GM21825 (cell line): Measurements from ENCODE around the gene TMEM169.

Source experiments
- ATAC-seq: cut with Tn5 transposase; IDR thresholded peaks from one replicate; pipeline ENCODE4 v1.9.1; 2021; ENCODE audit warnings: mild to moderate bottlenecking, moderate library complexity; ENCODE audit not compliant: unreplicated experiment

TMEM169 gene

DNA sequence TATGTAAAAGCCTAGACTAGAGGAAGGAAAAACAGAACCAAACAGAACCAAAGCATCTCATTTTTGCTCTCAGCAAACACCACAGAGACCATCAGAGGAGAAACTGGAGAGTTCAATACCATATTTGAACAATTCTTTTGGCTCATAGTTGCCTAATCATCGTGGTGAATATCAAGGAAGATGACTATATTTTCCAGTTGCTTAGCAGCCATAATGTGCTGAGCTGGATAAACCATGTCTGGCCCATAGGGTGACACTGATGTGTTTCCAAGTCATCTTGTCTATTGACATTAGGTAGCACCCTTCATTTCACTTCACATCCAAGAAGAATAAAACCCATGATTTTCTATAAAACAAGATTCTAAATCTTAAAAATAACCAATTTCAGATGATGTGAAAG, 21.5 kb downstream of the TMEM169 start:
- ATAC-seq, result no peak

DNA sequence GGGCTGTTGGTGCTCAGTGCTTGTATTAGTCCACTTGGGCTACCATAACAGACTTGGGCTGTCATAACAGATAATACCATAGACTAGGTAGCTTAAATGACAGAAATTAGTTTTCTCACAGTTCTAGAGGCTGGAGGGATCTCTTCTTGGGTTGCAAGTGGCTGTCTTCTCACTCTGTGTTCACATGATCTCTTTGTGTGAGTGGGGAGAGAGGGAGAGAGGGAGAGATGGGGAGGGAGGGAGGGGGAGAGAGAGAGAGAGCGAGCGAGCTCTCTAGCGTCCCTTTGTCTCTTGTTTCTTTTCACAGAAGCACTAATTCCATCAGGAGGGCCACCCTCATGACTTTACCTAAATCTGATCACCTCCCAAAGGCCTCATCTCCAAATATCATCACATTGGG, 23.0 kb downstream of the TMEM169 start:
- ATAC-seq, result no peak

DNA sequence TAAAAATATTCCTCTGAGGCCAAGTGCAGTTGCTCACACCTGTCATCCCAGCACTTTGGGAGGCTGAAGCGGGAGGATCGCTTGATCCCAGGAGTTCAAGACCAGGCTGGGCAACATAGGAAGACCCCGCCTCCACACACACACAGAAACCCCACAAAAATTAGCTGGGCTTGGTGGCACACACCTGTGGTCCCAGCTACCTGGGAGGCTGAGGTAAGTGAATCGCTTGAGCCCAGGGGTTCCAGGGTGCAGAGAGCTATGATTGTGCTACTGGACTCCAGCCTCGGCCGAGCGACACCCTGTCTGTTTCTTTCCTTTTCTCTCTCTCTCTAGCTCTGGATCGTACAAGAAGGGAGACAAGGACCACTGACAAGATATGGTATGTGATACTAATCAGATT, 25.6 kb downstream of the TMEM169 start:
- ATAC-seq, result no peak

DNA sequence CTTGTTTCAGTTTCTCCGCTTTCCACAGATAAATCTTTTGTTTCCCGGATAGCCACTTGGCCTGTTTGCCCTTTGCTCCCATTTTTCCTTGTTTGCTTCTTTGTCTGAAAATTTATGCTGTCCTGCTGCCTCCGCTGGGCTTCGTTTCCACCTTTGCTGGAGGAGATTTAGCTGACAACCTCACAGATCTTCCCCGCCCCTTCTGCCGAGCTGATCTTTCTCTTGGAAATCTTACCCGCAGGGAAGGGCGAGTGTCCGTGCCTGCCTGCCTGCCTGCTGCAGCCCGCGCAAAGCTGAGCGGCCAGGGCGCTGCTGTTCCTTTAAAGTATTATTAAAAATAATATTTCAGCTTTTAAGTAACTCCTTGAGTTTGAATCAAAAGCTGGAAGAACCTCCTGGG, 26.0 kb downstream of the TMEM169 start:
- no peak for ATAC-seq

DNA sequence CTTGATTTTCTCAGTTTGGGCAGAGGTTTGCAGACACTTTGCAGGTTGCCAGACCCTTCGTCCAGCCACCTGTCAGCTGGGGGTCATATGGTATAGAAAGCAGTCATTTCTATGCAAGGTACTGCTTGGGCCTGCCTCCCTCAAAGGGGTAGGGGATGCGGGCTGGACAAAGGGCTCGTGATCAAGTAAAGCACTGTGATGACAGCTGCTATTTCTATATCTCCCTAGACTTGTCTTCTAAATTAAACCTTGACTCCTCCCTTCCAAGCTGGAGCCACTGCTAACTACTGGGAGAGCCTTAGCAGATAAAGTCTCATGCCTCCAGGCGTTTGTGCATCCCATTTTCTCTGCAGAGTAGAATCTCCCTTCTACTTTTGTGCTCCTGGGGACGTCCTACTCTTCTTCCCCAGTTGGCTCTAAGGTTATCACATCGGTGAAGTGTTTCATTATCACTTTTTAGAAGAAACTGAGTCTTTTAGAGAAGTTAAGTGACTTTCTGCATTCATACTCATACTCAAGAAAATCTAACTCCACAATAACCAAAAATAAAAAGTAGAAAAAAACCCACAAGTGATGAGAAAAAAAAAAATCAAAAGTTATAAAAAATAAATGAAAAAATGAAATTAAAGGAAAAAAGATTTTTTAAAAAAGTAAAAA, 26.7 kb downstream of the TMEM169 start:
- no peak for ATAC-seq

DNA sequence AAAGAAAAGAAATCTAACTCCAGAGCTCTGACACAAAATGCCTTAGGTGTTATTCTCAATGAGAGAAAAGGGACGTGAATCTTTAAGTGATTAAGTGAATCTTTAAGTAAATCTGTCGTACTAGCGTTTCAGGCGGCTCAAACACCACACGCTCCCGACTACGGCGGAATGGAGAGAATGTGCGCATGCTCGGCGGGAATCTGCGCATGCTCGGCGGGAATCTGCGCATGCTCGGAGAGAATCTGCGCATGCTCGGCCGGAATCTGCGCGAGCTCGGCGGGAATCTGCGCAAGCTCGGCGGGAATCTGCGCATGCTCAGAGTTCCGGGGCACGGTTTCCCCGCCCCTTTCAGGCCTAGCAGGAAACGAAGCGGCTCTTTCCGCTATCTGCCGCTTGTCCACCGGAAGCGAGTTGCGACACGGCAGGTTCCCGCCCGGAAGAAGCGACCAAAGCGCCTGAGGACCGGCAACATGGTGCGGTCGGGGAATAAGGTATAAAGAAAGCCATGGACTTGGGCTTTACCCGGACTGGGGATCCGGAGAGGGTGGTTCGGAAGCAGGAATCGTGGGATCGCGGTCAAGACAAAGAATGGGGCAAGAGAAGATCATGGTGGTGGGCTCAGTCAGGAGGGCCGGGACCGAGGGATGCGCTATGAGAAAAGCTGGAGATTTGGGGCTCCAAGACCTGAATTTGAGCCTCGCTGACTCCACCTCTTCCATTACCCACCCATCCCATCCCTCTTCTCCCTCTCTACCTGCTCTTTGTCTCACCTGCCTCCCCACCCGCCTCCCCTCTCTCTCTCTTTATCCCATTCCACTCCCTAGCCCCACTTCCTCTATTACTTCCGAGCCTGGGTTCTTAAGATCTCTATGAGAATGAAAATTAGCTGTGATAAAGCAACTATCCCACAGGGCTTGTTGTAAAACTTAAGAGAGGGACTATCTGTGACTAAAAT, 27.5 kb downstream of the TMEM169 start, which contains the start of gene XRCC5:
Gene XRCC5 (plus strand): TSS at position 382 of the 955 bp plus-strand sequence. CDS start 89 bp downstream, at position 471.
- ATAC-seq, result peak; percentile 55

DNA sequence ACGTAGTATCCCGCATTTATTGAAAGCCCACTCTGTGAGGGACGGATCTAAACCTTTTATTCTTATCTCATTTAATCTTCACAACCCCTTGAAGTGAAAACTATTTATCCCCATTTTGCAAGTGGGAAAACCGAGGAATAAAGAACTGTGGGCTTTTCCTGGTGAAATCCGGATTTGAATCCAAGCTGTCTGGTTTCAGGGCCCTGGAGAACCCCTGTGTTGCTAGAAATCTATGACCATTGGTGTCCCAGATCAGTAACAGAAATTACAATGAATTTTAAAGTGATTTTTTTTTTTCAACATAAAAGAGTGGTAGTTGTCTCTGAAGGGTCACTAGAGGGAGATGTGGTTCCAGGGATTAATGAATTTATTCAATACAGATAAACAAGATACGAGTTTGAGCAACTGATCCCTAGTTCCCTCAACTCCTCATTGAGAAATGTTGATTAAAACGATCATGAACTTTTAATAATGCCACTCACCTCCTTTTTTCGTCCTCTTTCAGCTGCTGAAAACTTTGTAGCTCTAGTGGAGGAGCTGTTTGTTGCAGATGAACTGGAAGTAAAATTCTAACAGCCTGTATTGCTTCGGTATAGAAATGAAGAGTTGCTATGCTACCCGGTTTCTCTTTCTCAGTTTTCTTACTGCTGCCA, 28.4 kb downstream of the TMEM169 start:
- no peak for ATAC-seq

DNA sequence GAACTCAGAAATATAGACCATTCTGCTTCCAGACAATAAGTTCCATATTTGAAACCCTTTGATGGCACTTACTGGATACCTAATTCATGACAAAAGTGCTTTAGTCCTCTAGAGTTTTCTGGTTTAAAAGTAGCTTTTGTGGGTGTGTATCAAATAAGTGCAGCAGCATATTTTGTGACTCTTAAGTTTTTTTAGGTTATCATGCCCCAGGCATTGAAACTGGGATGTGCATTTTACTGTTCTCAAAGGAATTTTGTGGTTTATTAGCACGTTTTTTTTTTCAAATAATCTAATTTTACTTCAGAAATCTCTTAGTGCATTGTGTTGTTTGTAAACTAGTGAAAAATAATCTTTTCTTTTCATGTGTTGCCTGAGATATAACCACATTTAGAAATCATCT, 28.9 kb downstream of the TMEM169 start:
- no peak for ATAC-seq

DNA sequence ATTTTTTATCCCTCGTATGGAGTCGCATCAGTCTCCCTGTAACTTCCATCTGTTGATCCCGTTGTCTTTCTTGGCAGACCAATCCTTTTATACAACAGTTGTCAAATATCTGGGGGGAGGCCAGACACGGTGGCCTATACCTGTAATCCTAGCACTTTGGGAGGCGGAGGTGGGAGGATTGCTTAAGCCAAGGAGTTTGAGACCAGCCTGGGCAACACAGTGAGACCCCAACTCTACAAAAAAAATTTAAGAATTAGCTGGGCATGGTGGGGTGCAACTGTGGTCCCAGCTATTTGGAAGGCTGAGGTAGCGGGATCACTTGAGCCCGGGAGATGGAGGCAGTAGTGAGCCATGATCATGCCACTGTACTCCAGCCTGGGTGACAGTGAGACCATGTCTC, 29.4 kb downstream of the TMEM169 start:
- ATAC-seq, result no peak

DNA sequence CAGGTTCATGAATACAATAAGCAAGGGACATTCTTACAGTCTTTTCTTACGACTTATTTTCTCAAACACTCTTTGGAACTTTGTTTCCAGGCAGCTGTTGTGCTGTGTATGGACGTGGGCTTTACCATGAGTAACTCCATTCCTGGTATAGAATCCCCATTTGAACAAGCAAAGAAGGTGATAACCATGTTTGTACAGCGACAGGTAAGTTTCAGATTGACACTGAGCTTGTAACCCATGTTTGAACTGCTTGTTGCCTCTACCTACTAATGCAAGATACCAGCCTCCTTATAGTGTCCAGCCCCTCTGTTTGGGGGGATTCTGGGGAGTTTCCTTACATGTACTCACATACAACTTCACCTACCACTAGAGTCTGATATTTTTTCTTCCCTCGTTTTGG, 31.2 kb downstream of the TMEM169 start:
- no peak for ATAC-seq

DNA sequence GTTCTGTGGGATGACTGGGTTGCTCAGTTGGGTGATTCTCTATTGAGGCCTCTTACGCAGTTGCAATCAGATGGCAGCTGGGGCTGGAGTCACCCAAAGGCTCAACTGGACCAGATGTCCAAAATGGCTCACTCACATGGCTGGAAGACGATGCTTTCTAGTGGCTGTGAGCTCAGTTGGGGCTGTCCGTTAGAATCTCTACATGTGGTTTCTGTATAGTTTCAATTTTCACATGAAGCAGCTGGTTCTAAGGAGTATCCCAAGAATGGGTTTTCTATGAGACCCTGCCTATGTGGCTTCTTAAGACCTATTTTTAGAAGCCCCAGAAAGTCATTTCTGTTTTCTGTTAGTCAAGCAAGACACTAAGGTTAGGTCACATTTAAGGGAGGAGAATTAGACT, 31.9 kb downstream of the TMEM169 start:
- peak; percentile 60 for ATAC-seq

DNA sequence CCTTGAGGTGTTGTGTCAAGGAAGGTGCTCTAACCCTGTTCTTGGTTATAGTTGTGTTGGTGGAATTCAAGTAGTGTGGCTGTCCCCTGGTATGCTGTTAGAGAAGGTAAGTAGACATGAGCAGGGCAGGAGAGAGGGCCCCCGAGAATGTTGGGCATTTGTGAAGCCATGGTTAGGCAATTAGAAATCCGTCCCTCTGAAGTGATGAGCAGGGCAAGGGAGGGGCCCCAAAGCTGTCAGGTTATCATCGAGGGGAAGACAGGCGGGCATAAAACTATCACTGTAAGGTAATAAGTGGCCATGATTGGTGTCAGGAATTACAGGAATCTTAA, 32.6 kb downstream of the TMEM169 start:
- ATAC-seq, result no peak

DNA sequence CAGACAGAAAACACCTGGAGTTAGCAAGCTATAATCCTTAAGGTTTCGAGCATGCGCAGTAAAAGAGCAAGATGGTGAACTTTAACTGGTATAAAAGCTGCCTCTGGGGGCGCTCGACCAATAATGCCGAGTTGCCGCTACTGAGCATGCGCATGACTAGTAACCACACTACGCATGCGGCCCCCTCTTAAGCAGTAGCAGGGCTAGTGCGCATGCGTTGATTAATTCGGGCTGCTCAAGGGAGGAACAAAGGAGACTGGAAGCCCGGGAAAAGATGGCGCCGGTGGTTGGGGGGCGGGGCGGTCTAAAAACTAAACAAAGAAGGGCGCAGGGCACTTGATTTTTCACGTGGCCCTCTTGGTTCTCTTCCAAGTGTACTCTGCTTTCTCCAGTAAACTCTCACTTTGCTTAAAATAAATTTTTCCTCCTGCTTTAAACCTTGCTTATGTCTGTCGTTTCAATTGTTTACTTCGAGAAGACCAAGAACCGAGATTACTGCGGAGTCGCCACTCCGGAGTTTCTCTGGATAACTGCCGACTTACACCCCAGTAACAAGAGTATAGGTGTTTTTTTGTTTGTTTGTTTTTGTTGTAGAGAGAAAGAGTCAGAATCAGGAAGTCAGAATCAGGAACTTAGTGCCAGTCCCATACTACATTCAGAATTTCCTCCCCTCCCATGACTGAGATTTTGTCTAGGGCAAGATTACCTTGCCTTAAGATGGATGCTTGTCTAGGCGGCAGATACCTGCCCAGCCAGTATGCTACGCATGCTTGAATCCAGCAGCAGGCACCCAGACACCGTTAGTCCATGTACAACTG, 33.2 kb downstream of the TMEM169 start:
- peak; percentile 45 for ATAC-seq

DNA sequence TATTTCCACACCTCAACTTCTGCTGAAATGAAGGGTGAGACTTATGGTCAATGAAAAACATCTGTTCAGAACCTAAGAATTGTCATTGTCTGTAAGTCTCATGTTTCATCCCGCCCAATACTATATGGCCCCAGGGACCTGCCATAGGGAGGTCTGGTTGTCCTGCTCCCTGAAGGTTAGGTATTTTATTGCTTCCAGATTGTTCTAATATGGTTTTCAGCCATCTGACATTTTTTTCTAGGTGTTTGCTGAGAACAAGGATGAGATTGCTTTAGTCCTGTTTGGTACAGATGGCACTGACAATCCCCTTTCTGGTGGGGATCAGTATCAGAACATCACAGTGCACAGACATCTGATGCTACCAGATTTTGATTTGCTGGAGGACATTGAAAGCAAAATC, 34.7 kb downstream of the TMEM169 start:
- ATAC-seq, result no peak

DNA sequence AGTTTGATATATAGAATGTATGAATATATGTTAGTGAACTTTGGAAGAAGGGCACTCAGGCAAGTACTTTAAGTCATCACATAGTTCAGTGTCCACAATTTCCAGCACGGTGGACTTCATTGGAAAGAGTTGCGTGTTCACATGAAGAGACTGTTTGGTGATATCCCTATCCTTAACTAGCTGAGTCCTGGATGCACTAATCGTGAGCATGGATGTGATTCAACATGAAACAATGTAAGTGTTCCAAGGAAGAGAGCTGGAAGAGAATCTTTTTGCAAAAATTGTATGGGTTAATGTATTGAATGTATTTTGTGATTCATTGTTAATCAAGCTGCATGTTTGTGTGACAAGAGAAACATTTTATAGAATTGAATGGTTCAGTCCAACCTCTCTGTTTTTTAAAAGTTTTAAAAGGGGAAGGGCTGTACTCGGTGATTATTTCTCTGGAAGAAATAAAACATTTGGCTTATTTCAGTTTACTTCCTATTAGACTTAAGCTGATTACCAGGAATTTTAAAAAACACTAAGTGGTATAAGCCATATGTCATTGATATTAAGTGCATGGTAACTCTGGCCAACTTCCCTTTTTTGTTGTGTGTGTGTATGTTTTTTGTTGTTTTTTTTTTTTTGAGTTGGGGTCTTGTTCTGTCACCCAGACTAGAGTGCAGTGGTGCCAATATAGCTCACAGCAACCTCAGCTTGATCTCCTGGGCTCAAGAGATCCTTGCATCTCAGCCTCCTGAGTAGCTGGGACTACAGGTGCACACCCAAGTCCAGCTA, 36.0 kb downstream of the TMEM169 start:
- no peak for ATAC-seq

DNA sequence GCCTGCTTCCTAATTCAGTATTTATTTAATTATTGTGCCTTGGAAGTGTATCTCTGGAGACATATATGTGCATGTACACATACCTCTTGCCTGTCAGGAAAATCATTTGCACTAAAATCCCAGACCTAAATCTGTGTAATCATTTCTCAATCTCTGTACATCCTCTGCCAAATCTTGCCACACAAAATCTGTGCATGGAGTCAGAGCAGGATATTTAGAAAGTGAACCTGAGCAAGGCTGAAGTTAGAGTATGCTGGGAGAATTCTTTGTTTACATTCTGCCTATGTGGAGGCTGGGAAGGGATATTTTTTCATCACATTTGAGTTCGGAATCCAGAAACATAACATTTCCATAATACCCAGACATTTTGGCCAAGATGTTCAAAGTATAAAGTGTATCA, 36.8 kb downstream of the TMEM169 start:
- no peak for ATAC-seq

DNA sequence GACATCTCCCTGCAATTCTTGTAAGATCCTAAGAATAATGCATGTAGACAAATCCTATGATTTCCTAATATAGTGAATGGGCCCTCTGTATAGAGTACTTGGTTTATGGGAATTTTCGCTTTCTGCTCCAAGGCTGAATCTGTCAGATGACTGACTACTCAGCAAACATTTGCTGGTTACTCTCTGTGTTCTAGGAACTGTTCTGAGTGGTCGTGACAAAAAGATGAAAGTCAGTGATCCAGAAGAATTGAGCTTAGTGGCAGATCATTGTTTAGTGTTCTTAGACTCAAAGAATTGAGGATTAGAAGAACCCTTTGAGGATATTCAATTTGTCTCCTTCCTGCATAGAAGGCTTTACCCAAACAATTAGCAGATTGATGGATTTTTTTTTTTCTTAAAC, 37.4 kb downstream of the TMEM169 start:
- no peak for ATAC-seq

DNA sequence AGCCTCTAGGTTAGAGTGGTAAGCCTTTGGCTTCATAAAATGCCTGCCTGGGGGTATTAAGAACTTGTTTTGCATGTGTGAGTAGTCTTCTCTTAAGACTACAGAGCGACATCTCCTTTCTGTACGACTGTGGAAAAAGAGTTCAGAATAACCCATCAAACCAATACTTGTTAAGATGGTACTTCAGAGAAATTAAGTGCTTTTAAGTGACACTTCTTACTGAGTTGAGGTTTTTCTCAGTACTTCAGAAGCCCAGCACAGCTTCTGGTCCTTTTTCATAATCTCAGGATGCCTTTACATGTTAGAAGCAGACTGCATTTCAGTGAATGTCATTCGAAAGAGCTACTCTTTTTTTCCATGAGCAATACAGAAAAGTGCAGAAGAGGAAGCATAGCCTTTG, 38.3 kb downstream of the TMEM169 start:
- ATAC-seq, result no peak

DNA sequence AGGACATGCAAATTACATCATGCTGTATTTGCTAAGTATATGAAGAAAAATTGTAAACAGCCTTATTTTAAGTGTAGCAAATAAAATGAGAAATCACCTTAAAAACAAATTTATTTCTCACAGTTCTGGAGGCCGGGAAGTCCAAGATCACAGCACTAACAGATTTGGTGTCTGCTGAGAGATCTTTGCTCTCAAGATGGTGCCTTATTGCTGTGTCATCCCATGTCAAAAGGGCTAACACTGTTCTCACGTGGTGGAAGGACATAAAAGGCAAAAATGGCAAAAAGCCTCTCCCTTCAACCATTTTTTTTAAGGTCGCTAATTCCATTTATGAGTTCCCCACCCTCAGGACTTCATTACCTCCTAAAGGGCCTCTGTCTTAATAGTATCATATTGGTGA, 39.5 kb downstream of the TMEM169 start:
- ATAC-seq, result no peak

DNA sequence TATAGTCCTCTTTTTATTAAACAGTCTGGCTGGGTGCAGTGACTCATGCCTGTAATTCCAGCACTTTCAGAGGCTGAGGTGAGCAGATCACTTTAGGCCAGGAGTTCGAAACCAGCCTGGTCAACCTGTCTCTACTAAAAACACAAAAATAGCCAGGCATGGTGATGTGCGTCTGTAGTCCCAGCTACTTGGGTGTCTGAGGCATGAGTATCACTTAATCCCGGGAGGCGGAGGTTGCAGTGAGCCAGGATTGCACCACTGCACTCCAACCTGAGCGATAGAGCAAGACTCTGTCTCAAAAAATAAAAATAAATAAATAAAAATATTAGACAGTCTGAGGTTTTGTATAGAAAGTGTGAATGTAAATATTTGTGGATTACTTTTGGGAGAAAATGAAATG, 45.2 kb downstream of the TMEM169 start:
- ATAC-seq, result no peak
